GM12878 (cell line): ENCODE results near the gene TTLL6. TPM values are rescaled to one million over a fixed set of nuclear protein-coding genes. Genes with fewer than 3 reads are reported as not detected.

Experiments
- ATAC-seq: fragments of 200-7000 bp; cut with Tn5 transposase; 3 replicates; pipeline ENCODE4 v1.9.1; 2020; ENCODE audit warnings: mild to moderate bottlenecking, moderate library complexity
- BruUV-seq: library from RNA; stranded (reverse); fragments of 400-500 nt; replicated peaks from 2 replicates; lab custom pipeline; 2021; lab: Mats Ljungman, UMichigan
- CTCF ChIA-PET: fragments of 300-600 bp; sonication (Branson Sonifier 250); formaldehyde crosslinking; extraction: SDS; loops from one replicate; lab custom pipeline; 2021; ENCODE audit warnings: inconsistent platforms; lab: Yijun Ruan, JAX
- POLR2A ChIA-PET: fragments of 350-600 bp; formaldehyde crosslinking; extraction: SDS; loops from one replicate; lab custom pipeline; 2021; ENCODE audit warnings: inconsistent platforms; lab: Charles Lee
- RAD21 ChIA-PET: fragments of 300-600 bp; sonication (Branson Sonifier 250); formaldehyde crosslinking; loops from one replicate; lab custom pipeline; 2023; ENCODE audit warnings: antibody characterized with exemption; ENCODE audit not compliant: unreplicated experiment; lab: Charles Lee
- SMC1A ChIA-PET: fragments of 300-600 bp; sonication (Branson Sonifier 250); formaldehyde crosslinking; loops from one replicate; lab custom pipeline; 2023; ENCODE audit not compliant: unreplicated experiment, uncharacterized antibody; lab: Charles Lee
- DNase-seq: peaks from one replicate; pipeline ENCODE4 v3.0.0-alpha.2; 2011; ENCODE audit warnings: low read depth, low spot score
- FAIRE-seq: peaks from 3 replicates; lab custom pipeline; 2011; peaks lifted over from hg19 to GRCh38; lab: Jason Lieb, UNC
- H2AFZ ChIP-seq: 2 replicates; pipeline ENCODE4 v1.6.0; 2011; ENCODE audit warnings: low read depth, low read length, control low read depth; ENCODE audit not compliant: control insufficient read depth
- H3K27ac ChIP-seq: 2 replicates; pipeline ENCODE4 v1.5.1; 2011; ENCODE audit warnings: control low read depth; ENCODE audit not compliant: control insufficient read depth, insufficient read depth
- H3K27me3 ChIP-seq, 2 experiments: replicated peaks in 1 of 2; 2 replicates each; pipeline versions ENCODE4 v1.6.0 to v1.6.1; 2011; ENCODE audit warnings: low read length in 1 of 2; ENCODE audit not compliant: control insufficient read depth in 2 of 2, insufficient read depth in 2 of 2
- H3K36me3 ChIP-seq, 2 experiments: 2 replicates each; pipeline ENCODE4 v1.5.1; 2011; ENCODE audit warnings: low read length in 1 of 2; ENCODE audit not compliant: control insufficient read depth in 2 of 2, insufficient read depth in 2 of 2
- H3K4me1 ChIP-seq: 2 replicates; pipeline ENCODE4 v1.6.1; 2011; ENCODE audit warnings: mild to moderate bottlenecking, low read length, moderate library complexity, mixed read lengths; ENCODE audit not compliant: control insufficient read depth, insufficient read depth
- H3K4me2 ChIP-seq: 2 replicates; pipeline ENCODE4 v1.6.0; 2011; ENCODE audit warnings: control low read depth; ENCODE audit not compliant: control insufficient read depth, insufficient read depth
- H3K4me3 ChIP-seq: fragments of 200-600 bp; sonication (generic); 2 replicates; pipeline ENCODE4 v1.5.1; 2016
- H3K79me2 ChIP-seq: 2 replicates; pipeline ENCODE4 v1.6.0; 2011; ENCODE audit warnings: low read length; ENCODE audit not compliant: control insufficient read depth, insufficient read depth
- H3K9ac ChIP-seq: 2 replicates; pipeline ENCODE4 v1.8.0; 2011; ENCODE audit warnings: low read length, control low read depth, mixed read lengths; ENCODE audit not compliant: control insufficient read depth, insufficient read depth
- H3K9me3 ChIP-seq: replicated peaks from 3 replicates; pipeline ENCODE4 v1.5.1; 2011; ENCODE audit warnings: mild to moderate bottlenecking, low read length; ENCODE audit not compliant: control insufficient read depth, insufficient read depth
- H4K20me1 ChIP-seq: 2 replicates; pipeline ENCODE4 v1.6.0; 2011; ENCODE audit not compliant: control insufficient read depth, insufficient read depth
- HSF1 ChIP-seq: fragments of 150-350 bp; IDR thresholded peaks from 2 replicates; pipeline ENCODE4 v1.6.1; 2014; ENCODE audit warnings: mild to moderate bottlenecking, low read depth, low read length
- IKZF2 ChIP-seq, 2 experiments: fragments of 450-650 bp; IDR thresholded peaks; 2 replicates each; pipeline ENCODE4 v1.6.1; 2017; ENCODE audit warnings: mild to moderate bottlenecking in 2 of 2, moderate library complexity in 2 of 2
- MTA3 ChIP-seq: IDR thresholded peaks from 2 replicates; pipeline ENCODE4 v1.6.1; 2012; ENCODE audit warnings: low read length, inconsistent platforms, borderline replicate concordance
- SMAD5 ChIP-seq: IDR thresholded peaks from 2 replicates; pipeline ENCODE4 v1.6.1; 2016; ENCODE audit warnings: antibody characterized with exemption, low read depth
- STAT3 ChIP-seq: IDR thresholded peaks from 2 replicates; pipeline ENCODE4 v1.6.1; 2011; ENCODE audit warnings: low read depth, low read length, improper control_type of control experiment
- TCF3 ChIP-seq: IDR thresholded peaks from 2 replicates; pipeline ENCODE4 v1.6.1; 2012; ENCODE audit warnings: low read depth, mild to moderate bottlenecking, low read length, borderline replicate concordance; ENCODE audit not compliant: insufficient read depth
- WGBS: methylation state at CpG from one replicate; pipeline ENCODE4 v1.1.6; 2016; ENCODE audit warnings: low lambda C conversion rate; ENCODE audit not compliant: insufficient replicate concordance, insufficient coverage; ENCODE audit errors: missing lambda C conversion rate; 5-methylcytosine and 5-hydroxymethylcytosine counted together
- in situ Hi-C: fragments of 300-500 bp; cut with MboI; formaldehyde crosslinking; loops from 9 replicates; pipeline ENCODE4 v1.14.3; 2018; ENCODE audit warnings: mixed read lengths
- intact Hi-C: fragments of 100-400 bp; cut with micrococcal nuclease; formaldehyde crosslinking; loops from one replicate; pipeline ENCODE4 v1.14.2; 2022; ENCODE audit not compliant: unreplicated experiment
- polyA plus RNA-seq, 11 experiments: library from polyadenylated mRNA; depleted of rRNA in 4 of 11; unstranded in 6 of 11; stranded (reverse) in 5 of 11; fragments of >200 nt; fragmentation: Nextera tagmentation in 4 of 11; fragmentation: Illumina TruSeq in 1 of 11; extraction: Ambion mirVana in 4 of 11; extraction: Trizol in 1 of 11; gene quantifications; 1 replicate in 1 of 11; 2 replicates in 10 of 11; pipeline versions ENCODE4 v1.2.1 to v1.2.3, GENCODE V29; 2011 to 2016; ENCODE audit warnings: inconsistent platforms in 2 of 11, missing spikeins in 2 of 11, low read depth in 1 of 11
- total RNA-seq, 4 experiments: library from RNA; depleted of rRNA in 3 of 4; stranded (reverse); fragments of >200 nt in 3 of 4; fragmentation: Illumina TruSeq in 1 of 4; extraction: Trizol in 1 of 4; gene quantifications; 2 replicates each; pipeline versions ENCODE4 v1.2.1 to v1.2.3, GENCODE V29; 2013 to 2021
- TF ChIP-seq, protein P1 (sequence below): IDR thresholded peaks from 2 replicates; pipeline ENCODE4 v1.6.1; 2011; ENCODE audit warnings: mild to moderate bottlenecking, low read depth, low read length, moderate library complexity; ENCODE audit not compliant: insufficient replicate concordance

The TTLL6 gene
- total and polyA plus RNA-seq, 10 of the 15 experiments (the other 5 are each of a cell fraction or from before 2014, with no cell fraction given) = 0.06 to 0.36 (median 0.13) TPM; not detected in 4

GRCh38 chr17:48757524-48757961 lies 59.5 kb downstream of the TTLL6 start:
- no peak for FAIRE-seq
- WGBS = 25% methylated on average over 2 of the region's 2 CpGs
- POLR2A ChIA-PET = no interaction called here

More at GRCh38 chr17:48757524-48757961, 59.5 kb downstream of the TTLL6 start:
- intact Hi-C loops (no loop called here), in situ Hi-C loops (no loop called here)
- no peak overlapping the region for H3K4me2 ChIP-seq
- H4K20me1 ChIP-seq = peaks cover 2% of the 10 kb centered on the region; the same call in 1 of the 2 replicates
- BruUV-seq = no TSS peak
- no peak overlapping the region for H2AFZ ChIP-seq
- ChIA-PET CTCF (interaction anchor here (1.0 to 2.7 kb wide), 3 partner anchors 25 to 34 kb away, joined by 3 to 13 read pairs (median 4); partner anchors contain the start of gene PRAC2), RAD21 (no interaction called here), SMC1A (no interaction called here)
- H3K4me3 ChIP-seq = no peak overlapping the region
- no peak for TF ChIP-seq STAT3
- TF ChIP-seq TCF3 = no peak
- TF ChIP-seq, protein P1, sequence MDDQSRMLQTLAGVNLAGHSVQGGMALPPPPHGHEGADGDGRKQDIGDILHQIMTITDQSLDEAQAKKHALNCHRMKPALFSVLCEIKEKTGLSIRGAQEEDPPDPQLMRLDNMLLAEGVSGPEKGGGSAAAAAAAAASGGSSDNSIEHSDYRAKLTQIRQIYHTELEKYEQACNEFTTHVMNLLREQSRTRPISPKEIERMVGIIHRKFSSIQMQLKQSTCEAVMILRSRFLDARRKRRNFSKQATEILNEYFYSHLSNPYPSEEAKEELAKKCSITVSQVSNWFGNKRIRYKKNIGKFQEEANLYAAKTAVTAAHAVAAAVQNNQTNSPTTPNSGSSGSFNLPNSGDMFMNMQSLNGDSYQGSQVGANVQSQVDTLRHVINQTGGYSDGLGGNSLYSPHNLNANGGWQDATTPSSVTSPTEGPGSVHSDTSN = no peak
- TF ChIP-seq HSF1 = no peak
- no peak for TF ChIP-seq SMAD5
- no peak for TF ChIP-seq IKZF2 (IDR thresholded peaks at IDR 0.05)
- TF ChIP-seq MTA3 = no peak
- peaks cover 18 to 21% of the 10 kb centered on the region in 2 experiments for H3K27me3 ChIP-seq
- DNase-seq = no peak
- no peak overlapping the region for H3K9ac ChIP-seq
- H3K4me1 ChIP-seq = no peaks in the 10 kb centered on the region
- no peak overlapping the region for H3K27ac ChIP-seq
- H3K9me3 ChIP-seq = no peaks in the 10 kb centered on the region
- H3K79me2 ChIP-seq = no peaks in the 10 kb centered on the region
- ATAC-seq = no peak
- H3K36me3 ChIP-seq = no peaks in the 10 kb centered on the region
